NOMO-1 treated with dmso at 0.1 percent for 144 hours (cell line): ENCODE data around the gene POLR3GL.

Experiments
- DNase-seq: peaks from one replicate; lab custom pipeline; 2025; ENCODE audit not compliant: unreplicated experiment; lab: John Stamatoyannopoulos, UW

POLR3GL gene

DNA sequence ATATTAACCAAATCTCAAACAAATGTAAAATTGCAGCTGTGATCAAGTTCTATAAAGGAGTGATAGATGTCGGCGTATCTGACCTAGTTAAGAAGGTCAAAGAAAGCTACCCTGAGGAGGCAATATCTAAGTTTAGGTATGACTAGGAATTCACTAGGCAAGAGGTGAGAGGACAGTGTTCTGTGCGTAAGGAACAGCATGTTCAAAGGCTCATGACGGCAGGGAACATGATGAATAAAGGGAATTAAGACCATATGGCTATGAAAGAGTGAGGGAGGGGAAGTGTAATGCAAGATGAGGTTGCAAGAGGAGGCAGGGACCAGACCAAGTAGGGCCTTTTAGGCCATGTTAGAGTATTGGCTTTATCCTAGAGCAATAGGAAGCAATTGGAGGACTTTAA lies 15.3 kb upstream of the POLR3GL start:
- no peak for DNase-seq

DNA sequence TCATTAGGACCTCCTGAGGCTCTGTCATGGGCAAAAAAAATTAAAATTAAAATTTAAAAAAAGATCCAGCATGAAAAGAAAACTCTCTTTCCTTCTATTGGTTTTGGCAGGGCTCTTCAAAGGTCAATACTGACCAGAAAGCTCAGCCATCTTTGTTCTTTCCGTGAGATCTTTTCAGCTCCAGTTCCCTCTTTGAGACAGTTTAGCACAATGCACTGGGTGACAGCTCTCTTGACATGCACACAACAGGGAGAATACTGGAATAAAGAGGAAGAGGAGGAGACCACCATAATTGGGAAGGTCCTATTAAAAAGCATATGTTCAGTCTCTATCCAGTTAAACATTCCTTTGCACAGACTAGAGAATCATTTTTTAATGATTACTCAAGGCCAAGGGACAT lies 13.0 kb upstream of the POLR3GL start:
- no peak for DNase-seq

DNA sequence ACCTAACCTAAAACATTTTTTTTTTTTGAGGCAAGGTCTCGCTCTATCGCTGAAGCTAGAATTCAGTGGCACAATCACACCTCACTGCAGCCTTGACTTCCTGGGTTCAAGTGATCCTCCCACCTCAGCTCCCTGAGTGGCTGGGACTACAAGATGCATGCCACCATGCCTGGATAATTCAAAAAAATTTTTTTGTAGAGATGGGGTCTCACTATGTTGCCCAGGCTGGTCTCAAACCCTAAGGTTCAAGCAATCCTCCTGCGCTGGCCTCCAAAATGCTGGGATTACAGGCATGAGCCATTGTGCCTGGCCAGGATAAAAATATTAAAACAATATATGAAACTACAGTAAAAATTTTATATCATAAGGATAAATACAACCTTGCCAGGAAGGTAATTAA lies 11.6 kb upstream of the POLR3GL start:
- DNase-seq = no peak

DNA sequence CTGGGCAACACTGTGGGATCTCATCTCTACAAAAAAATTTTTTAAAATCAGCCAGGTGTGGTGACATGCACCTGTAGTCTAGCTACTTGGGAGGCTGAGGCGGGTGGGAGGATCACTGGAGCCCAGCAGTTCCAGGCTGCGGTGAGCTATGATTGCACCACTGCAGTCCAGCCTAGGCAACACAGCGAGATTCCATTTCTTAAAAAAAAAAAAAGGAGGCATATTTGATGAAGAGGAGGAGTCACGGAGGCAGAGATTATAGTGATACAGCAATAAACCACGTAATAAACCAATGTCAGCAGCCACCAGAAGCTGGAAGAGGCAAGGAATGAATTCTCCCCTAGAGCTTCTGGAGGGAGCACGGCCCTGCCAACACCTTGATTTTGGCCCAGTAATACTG lies 10.6 kb upstream of the POLR3GL start:
- no peak for DNase-seq

DNA sequence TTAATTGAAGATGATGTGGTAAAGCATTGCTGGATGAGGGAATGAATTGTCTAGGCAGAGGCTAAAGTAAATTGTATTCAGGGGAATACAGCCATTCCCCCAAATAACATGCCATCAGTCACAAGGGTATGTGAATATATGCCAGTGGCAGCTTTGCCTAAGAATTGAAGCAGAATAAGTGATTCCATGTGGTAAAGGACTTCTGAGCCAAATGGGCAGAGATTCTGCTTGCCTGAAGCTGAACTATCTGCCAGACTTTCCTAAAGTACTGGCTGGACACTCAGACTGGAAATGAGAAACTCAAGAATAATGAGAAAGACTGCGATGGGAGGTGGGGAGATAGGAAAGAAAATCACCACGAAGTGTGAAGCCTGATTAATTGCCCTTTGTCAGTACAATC lies 9.1 kb upstream of the POLR3GL start:
- no peak for DNase-seq

DNA sequence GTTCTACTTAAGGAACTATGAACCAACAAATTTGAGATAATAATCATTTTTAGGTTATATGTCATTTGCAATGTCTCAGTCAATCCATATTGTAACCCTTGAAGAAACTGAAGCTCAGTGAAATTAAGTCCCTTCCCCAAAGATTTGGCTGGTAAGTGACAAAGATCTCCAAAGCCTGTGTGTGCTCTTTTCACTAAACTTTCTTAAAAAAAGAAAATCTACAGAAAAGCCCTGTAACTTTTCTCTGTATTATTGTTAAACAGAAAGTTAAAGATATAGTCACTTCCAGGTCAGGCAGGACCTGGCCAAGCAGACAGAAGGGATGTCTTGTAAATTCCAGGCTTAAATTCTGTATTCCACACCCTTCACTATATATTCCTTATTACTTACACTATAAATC lies 8.1 kb upstream of the POLR3GL start:
- DNase-seq = no peak

DNA sequence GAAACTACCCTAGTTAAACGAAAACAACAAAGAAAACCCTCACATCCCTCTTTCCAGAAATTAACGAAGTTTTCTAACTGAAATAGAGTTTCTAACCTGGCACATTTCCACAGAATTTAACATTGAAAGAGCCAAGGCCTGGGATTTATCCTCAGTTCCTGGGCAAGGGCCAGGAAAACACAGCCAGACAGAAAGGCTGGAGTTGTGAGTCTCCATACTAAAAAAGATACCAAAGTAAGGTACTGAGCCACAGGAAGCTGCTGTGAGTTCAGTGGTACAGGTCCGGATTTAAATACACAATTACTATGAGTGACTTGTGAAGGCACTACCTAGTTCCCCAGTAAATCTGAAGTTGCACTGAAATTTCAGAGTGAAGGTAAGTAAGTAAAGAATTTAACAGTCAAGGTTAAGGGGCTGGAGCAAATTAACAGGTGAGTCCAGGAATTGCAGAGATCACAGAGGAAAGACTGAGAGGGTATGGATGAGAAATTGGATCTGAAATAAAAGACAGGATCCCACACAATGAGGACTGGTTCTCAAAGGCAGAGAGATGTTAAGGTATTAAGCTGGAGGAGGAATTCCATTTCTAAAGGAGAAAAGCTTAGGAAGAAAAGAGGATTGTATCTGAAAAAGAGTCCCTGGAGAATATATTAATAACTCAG lies 7.6 kb upstream of the POLR3GL start:
- DNase-seq = no peak

DNA sequence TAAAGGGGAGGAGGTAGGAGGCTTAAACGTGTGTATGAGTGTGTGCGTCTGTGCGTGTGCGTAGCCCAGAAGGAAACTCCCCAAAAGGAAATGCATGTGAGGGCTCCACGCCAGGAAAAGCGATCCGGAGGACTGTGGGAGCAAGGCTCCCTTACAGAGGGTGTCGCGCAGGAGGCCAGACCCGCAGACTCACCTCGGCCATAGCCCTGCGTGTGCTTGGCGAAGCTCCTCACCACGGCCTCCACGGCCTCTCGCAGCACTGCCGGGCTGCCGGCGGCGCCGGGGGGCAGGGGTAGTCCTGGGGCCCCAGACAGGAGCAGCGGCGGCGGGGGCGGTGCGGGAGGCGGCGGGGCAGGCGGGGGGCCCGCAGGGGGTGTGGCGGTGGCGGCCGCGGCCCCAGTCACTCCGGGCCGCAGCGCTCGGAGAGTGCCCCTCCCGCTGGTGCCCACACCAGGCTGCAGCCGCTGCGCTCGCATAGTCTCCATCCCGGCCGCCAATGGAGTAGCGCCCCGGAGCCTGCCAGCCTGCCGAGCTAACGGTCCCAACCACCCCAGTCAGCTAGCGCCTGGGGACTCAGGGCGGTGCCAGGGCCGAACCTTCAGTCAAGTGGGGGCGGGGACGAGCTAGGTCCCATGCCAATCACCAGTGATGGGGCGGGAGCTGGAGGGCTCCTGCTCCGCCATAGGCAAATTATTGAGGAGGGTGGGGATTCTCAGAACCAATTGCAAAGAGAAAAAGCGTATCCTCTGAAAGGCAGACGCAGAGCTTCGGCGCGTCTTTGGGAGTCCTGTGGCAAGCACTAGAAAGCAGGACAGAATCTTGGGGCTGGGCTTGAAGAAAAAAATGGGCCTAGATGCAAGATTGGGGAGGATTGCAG lies 6.8 kb upstream of the POLR3GL start, which contains the start of gene LIX1L:
LIX1L (minus strand) TSS at position 575 of the 877 bp plus-strand sequence; CDS start at position 485, 90 bp downstream.
- peak; percentile 90 for DNase-seq

DNA sequence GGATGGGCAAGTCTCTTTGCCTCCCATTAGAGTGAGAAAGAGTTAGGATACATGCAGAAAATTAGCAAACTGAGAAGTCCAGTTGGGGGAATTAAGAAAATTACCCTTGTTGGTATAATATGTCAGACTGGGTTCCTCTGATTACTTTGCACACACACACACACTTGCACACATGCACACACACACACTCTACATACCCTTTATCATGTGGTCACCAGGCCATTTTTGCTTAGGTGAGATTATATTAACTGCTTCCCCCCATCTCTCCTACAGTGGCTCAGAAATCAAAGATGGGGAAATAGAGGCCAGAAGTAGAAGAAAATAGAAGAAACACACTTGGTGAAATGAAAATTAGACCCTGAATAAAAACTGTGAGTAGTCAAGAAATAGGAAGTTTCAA lies 5.8 kb upstream of the POLR3GL start:
- no peak for DNase-seq

DNA sequence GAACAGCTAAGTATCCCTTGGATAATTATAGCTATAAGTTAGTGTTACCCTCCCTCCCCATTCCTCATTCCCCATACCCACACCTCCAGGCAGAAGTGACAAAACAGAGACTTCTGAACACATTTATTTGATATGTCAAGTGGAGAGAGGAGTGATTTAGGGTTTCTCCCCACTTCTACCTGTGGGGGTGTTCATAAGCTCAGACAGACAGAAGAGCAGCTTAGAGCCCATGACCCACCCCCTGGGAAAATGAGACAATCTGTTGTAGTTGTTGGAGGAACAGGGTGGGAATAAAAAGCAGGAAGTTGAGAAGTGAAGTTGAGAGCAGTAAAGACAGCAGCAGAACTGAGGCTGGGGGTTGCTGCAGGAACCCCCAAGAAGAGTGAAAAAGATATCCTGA lies 5.2 kb upstream of the POLR3GL start:
- no peak for DNase-seq

DNA sequence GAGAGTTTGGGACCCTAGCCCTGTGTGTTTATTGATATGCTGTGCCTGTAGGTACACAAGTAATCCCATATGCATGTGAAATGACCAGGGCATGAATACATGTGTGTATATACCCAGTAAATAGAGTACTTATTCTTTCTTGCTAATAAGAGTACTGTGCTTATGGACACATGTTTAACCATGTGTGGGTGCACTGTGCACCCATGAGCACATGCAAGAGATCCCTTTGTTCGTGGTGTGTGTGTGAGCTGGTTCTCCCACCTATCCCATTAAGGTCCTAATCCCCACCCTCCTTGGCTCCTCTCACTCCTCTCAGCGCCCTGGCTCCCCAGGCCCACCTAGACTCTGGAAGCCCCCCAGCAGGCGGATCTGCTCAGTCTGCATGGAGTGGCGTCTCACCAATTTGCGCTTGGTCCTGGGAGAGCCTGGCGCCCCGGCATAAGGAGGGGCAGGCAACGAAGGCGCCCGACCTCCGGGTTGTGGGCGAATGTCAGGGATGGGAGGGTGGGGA lies 4.5 kb upstream of the POLR3GL start:
- no peak for DNase-seq

DNA sequence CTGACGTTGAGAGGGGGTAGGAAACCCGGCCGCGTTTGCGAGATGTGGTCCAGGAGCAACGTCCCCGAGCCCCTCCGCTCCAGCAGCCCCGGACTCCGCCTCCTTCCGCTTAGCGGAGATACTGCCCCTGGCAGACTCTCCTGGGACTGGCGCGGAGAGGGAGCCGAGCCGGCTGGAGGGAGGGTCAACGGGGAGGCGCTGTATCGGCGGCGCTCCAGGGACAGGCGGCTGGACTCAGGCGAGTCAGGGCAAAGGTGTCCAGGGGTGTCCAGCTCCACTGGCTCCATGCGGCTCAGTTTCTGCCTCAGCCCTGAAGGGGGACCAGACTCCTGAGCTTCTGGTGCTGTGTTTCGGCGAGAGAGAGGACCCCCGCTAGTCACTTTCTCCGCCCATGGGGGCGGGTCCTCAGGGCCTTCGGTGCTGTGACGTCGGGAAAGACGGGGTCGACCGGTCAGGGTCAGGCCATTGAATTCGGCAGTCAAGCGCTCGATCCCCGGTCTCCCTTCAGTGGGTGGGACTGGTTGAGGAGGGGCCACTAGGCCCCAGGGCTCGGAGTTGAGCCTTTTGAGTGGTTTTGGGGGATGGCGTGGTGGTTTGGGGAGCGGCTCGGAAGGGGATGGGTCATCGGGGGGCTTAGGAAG lies 3.9 kb upstream of the POLR3GL start:
- no peak for DNase-seq

DNA sequence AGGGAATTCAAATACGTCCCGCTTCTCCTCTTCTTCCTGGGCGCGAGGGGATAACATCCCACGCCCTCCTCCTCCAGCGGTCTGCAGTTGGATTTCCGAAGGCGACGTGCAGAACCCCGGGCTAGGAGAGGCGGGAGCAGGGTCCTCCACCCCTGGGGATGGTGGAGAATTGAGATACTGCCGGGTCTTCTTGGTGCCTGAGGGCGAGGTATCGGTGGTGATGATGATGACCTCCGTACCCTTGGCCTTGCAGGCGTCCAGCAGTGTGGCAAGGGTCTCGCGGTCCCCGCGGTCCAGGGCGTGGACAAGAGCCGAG lies 3.4 kb upstream of the POLR3GL start:
- no peak for DNase-seq

DNA sequence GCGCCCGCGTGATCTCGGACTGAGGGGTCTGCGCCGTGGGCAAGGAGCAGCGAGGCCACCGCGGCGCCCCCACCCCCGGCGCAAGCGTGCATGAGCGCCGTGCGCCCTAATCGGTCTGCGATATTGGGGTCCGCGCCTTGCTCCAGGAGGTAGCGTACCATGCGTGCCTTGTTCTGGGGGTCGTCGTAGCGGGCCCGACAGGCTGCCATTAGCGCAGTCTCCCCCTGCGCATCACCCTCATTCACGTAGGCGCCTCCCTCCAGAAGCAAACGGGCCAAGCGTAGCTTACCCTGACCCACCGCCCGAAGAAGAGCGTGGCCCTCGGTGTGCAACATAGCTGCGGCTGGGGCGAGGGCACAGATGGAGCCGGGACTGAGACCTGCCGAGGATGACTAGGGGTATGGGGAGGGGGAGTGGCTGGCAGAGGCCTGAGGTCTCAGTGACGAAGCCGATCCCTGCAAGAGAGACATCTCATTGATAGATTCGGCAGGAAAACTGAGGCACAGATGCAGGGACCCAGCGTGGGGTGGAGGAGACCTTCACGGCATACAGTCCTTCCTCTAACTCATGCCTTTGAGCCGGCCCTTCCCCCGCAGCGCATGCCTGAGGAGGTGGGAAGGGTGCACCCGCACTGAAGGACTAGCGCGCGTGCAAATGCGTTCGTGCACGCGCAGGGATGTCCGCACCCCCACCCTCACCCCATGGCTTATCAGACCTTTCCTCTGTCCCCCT lies 2.9 kb upstream of the POLR3GL start:
- DNase-seq = no peak

DNA sequence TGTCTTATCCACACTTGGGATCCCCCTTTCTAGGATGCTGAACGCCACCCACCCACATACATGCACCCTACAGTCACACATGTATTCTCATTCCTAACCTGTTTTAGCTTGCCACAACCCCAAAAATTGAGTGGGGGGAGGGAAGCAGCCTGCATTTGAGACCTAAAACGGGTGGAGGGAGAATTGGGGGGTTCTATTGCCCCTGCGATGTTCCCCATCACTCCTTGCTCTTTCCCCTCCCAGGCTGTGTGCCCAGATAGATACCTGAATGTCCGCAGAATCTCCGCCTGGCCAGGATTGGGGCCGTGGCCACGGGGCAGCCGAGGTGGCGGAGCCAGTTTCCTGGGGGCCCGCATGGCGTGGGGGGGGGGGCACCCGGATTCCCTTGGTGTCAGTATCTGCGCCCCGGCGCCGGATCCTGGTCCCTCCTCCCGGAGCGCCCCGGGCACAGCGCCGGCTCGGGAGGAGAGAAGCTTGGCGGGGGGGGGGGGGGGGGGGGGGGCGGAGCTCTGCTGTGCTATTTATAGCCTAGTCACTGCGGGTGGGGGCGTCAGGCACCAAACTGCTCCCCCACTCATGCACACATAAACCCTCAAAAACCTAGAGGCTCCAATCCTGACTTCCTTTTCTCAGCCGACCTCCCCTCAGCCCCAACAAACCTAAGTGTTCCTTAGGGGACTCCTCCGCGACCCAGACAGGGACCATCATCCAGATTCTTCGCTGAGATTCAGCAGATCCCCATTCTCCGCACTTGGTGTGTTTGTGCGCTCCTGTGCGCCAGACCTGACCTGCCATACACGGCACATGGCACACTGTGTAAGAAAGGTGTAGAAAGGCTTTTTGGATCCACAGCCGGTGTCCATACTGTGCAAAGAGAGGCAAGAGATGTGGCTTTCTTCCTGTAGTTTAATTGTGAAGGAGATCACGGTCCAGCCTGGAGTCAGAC lies 2.1 kb upstream of the POLR3GL start:
- no peak for DNase-seq

DNA sequence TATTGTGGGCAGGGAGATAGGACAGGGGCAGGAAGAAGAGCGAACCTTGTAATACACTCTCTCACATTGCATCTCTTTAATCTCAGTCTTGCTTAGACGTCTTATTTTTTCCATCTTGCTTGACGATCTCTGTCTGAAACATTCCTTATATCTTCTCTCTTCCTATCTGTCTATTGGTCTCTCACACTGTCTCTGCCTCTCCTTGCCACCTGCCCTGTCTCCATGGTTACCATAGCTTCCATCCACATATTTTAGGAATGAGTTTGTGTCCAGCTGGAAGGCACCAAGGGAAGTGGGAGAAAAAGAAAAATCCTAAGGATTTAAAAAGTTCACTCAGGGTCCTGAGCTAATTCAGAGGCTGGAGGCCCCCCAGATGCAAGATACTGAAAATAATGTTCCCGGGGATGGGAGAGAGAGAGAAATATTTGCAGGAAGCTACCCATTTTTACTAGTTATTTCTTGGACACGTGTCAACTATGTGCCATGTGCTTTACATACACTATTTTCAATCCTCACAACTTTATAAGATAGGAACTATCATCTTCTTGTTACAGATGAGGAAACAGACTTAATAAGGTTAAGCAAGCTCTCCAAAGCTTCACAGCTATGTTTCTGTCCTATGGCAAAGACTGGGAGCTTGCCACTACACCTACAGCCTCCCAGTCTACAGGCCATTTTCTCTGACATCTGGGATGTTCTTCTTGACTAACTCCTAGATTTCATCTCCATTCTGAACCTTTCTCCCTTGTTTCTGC lies 1.0 kb upstream of the POLR3GL start:
- DNase-seq = no peak

DNA sequence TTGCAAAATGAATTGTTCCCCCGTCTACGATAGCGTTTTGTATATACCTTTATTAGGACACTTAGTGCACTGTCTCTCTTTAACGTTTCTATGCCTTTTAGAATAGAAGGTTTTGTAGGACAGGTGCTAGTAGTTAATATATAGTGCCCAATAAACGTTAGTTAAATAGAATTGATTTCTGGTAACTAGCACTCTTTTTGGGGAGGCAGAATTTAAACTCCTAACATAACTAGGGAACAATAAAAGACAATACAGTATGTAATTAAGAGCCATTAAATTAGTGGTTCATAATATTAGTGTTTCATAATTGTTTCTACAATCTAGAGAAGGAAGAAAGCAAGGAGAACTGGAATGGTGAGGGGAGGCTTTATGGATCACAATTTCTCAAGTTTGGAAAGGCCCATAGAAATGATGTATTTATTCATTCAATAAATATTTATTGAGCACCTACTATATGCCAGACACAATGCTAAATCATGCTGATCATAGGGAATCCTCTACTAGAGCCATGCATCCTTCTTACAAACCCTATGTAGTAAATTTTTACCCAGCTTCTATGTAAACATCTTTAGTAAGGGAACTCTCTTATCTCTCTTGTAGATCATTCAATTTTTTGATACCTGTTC lies 742 bp downstream of the POLR3GL start:
- no peak for DNase-seq

DNA sequence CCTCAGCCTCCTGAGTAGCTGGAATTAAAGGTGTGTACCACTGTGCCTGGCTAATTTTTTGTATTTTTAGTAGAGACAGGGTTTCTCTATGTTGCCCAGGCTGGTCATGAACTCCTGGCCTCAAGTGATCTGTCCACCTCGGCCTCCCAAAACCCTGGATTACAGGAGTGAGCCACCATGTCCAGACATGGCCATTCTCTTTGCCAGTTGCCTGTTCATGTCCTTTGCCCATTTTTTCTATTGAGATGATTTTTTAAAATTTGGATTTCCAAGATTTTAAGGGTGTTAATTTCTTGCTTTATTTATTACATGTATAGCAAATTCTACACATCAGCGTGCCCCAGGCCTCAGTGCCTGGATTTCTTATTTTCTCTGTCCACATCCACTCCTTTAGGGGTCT lies 2.8 kb downstream of the POLR3GL start:
- no peak for DNase-seq

DNA sequence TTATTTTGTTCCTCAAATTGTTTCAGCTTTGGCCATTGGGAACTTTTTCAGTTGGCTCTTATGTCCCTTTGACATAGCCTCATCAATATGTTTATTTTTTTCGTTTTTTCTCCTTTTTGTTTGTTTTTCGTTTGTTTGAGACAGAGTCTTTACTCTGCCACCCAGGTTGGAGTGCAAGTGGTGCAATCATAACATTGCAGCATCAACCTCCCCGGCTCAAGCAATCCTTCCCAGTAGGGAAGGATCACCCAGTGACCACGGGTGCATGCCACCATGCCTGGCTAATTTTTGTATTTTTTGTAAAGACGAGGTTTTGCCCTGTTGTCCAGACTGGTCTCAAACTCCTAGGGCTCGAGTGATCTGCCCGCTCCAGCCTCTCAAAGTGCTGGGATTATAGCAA lies 8.1 kb downstream of the POLR3GL start:
- no peak for DNase-seq
